Lung (tissue), 12 donors: ENCODE results near the gene DGCR6L. TPM values are rescaled to one million over a fixed set of nuclear protein-coding genes. Genes with fewer than 3 reads are reported as not detected.
"Not testable (repeated sequence)": the region's sequence is repeated elsewhere in the genome, so short reads cannot be mapped to it uniquely, and the experiment has no call there.

Experiments used
- ATAC-seq: fragments of 200-7000 bp; cut with Tn5 transposase; one replicate; pipeline ENCODE4 v1.9.1; 2020; ENCODE audit warnings: moderate number of reproducible peaks; ENCODE audit not compliant: insufficient read depth, low FRiP score
- DNase-seq, 3 donors: peaks; one replicate each; pipeline ENCODE4 v3.0.0-alpha.2; 2013 to 2017
- H3K27ac ChIP-seq, 2 donors: one replicate each; pipeline ENCODE4 v1.5.1; 2013; ENCODE audit warnings: mild to moderate bottlenecking in 2 of 2, moderate library complexity in 2 of 2, control low read depth in 1 of 2, inconsistent platforms in 1 of 2, low read depth in 1 of 2, low read length in 1 of 2
- H3K27me3 ChIP-seq, 3 donors: one replicate each; pipeline ENCODE4 v1.5.1; 2013; ENCODE audit warnings: low read length in 2 of 3; ENCODE audit not compliant: control insufficient read depth in 3 of 3, insufficient read depth in 3 of 3
- H3K36me3 ChIP-seq, 4 donors: one replicate each; pipeline ENCODE4 v1.5.1; 2013; ENCODE audit warnings: low read length in 4 of 4, mild to moderate bottlenecking in 1 of 4, moderate library complexity in 1 of 4; ENCODE audit not compliant: control insufficient read depth in 4 of 4, insufficient read depth in 4 of 4
- H3K4me1 ChIP-seq, 5 donors: one replicate each; pipeline ENCODE4 v1.5.1; 2013; ENCODE audit warnings: low read length in 5 of 5, mild to moderate bottlenecking in 2 of 5, moderate library complexity in 1 of 5; ENCODE audit not compliant: control insufficient read depth in 5 of 5, insufficient read depth in 5 of 5
- H3K4me3 ChIP-seq: one replicate; pipeline ENCODE4 v1.5.1; 2013; ENCODE audit warnings: mild to moderate bottlenecking, control low read depth, moderate library complexity
- H3K9ac ChIP-seq, 2 donors: one replicate each; pipeline ENCODE4 v1.5.1; 2013; ENCODE audit warnings: low read length in 2 of 2, control low read depth in 1 of 2; ENCODE audit not compliant: insufficient read depth in 1 of 2
- H3K9me3 ChIP-seq, 4 donors: one replicate each; pipeline ENCODE4 v1.5.1; 2013; ENCODE audit warnings: low read length in 3 of 4, mild to moderate bottlenecking in 1 of 4, moderate library complexity in 1 of 4; ENCODE audit not compliant: control insufficient read depth in 4 of 4, insufficient read depth in 3 of 4
- CTCF ChIP-seq: IDR thresholded peaks from 2 replicates; pipeline ENCODE4 v1.5.1; 2012; ENCODE audit warnings: mild to moderate bottlenecking; ENCODE audit errors: control extremely low read depth, extremely low read depth
- WGBS, 2 donors: extraction: QIAGEN DNeasy Blood & Tissue Kit; methylation state at CpG; one replicate each; pipeline ENCODE4 v1.1.7; 2013; 5-methylcytosine and 5-hydroxymethylcytosine counted together
- polyA plus RNA-seq, 2 donors: library from polyadenylated mRNA; stranded (reverse); fragments of 200-250 nt; gene quantifications; one replicate each; pipeline ENCODE4 v1.2.1, GENCODE V29; 2013
- total RNA-seq, 2 donors: library from RNA; depleted of rRNA in 1 of 2; stranded (reverse); fragments of >200 nt in 1 of 2; gene quantifications; one replicate each; pipeline ENCODE4 v1.2.1, GENCODE V29; 2014 to 2021
- donor health status: control.
- donor health status: control.
- donor health status: Bipolar disorder and iron deficiency.
- donor health status: healthy.
- donor health status: DM: yes; HTN: yes; CAD: no.

Gene DGCR6L
- total and polyA plus RNA-seq, 4 donors: 38.7 to 86.0 (median 42.5) TPM

DNA sequence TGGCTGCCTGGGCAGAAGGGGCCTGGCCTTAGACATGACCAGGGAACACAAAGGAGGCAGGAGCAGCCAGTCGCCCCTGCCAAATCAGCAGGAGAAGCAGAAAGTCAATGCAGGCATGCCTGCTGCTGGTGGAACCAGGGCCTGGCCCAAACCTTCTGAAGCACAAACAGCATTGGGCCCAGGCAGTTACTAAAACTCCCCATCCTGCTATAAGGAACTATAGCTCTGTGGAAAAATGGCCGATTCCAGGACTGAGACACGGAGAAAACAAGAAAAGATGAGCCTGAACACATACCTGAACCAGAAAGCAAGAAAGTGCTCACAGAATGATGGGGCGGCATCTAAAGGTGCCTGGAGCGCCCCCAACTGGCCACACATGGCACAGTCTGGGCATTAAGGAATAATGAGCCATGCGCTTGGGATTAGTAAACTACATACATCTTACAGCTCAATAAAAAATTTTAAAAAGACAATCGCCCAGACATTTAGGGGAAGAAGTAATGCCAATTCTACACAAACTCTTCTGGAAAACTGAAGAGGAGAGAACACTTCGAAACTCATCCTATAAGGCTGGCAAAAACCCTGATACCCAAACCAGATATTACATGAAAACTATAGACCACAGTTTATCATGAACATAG lies 2.3 kb downstream of the DGCR6L start:
- not testable (repeated sequence) for H3K4me3 ChIP-seq, H3K9me3 ChIP-seq, H3K27ac ChIP-seq, H3K36me3 ChIP-seq, H3K9ac ChIP-seq, ATAC-seq, H3K27me3 ChIP-seq
- 55 to 64% methylated on average over 8 of the region's 8 CpGs for WGBS, 2 donors
- H3K4me1 ChIP-seq: peaks cover 0 to 36% (median 13%) of the 10 kb centered on the region in 5 donors
- peak in 1 of 3 donors; percentile 8 for DNase-seq

- no peak for DNase-seq
- WGBS, 2 donors: 93 to 97% methylated on average over 8 of the region's 8 CpGs
- H3K4me1 ChIP-seq: peaks cover 0 to 36% (median 10%) of the 10 kb centered on the region in 5 donors
- H3K4me3 ChIP-seq: no peak overlapping the region
- no peaks in the 10 kb centered on the region for H3K27me3 ChIP-seq
- TF ChIP-seq CTCF: no peak
- H3K27ac ChIP-seq: no peak overlapping the region
- peaks cover 0 to 9% (median 0%) of the 10 kb centered on the region in 4 donors for H3K36me3 ChIP-seq
- H3K9me3 ChIP-seq: no peaks in the 10 kb centered on the region
- H3K9ac ChIP-seq: no peak overlapping the region
- ATAC-seq: no peak
These were observed 2.9 kb downstream of the DGCR6L start for GRCh38 chr22:20316844-20317401.

- H3K9ac ChIP-seq: no peak overlapping the region
- H3K9me3 ChIP-seq: no peaks in the 10 kb centered on the region
- TF ChIP-seq CTCF: no peak
- H3K4me1 ChIP-seq: peaks cover 0 to 34% (median 8%) of the 10 kb centered on the region in 5 donors
- no peak overlapping the region for H3K27ac ChIP-seq
- no peak for ATAC-seq
- DNase-seq: peak in 1 of 3 donors; percentile 6
- peaks cover 0 to 9% (median 0%) of the 10 kb centered on the region in 4 donors for H3K36me3 ChIP-seq
- no peak overlapping the region for H3K4me3 ChIP-seq
- H3K27me3 ChIP-seq: no peaks in the 10 kb centered on the region
- WGBS, 2 donors: 92 to 98% methylated on average over 11 to 12 of the region's 12 CpGs
These were observed 3.5 kb downstream of the DGCR6L start for GRCh38 chr22:20316217-20316843.
